ENCODE data around the gene ACP6. TPM values are rescaled to one million over a fixed set of nuclear protein-coding genes. Genes with fewer than 3 reads are reported as not detected.
A peak's percentile ranks its signal among the peaks of the same experiment; 100 is the strongest.

ACP6 gene
- total and polyA plus RNA-seq, 2 of the 13 experiments (the other 11 are each of a cell fraction or from before 2014, with no cell fraction given) = 18.1 to 33.7 TPM

GRCh38 chr1:147669469-147670318 is 630 bp downstream of the ACP6 start (continued):
- TF ChIP-seq ZBTB20 (CRISPR knock-in tag; IDR thresholded peaks at IDR 0.05; ENCODE audit: borderline replicate concordance, low read depth) (peak; percentile 9; the same call in 1 of the 2 replicates), ZNF570 (CRISPR knock-in tag; IDR thresholded peaks at IDR 0.05; ENCODE audit: borderline replicate concordance) (peak; percentile 49; the same call in 1 of the 2 replicates), ZNF562 (CRISPR knock-in tag; IDR thresholded peaks at IDR 0.05; ENCODE audit: borderline replicate concordance) (no peak), ZGPAT (CRISPR knock-in tag; IDR thresholded peaks at IDR 0.05) (peak; percentile 51; the same call in 1 of the 2 replicates), ZNF83 (CRISPR knock-in tag; IDR thresholded peaks at IDR 0.05; ENCODE audit: borderline replicate concordance) (peak; percentile 52; the same call in 1 of the 2 replicates), THAP7 (CRISPR knock-in tag; IDR thresholded peaks at IDR 0.05) (no peak), SETDB1 (CRISPR knock-in tag; IDR thresholded peaks at IDR 0.05; ENCODE audit: borderline replicate concordance) (no peak), MIER2 (CRISPR knock-in tag; IDR thresholded peaks at IDR 0.05) (no peak), DZIP1 (CRISPR knock-in tag; IDR thresholded peaks at IDR 0.05) (no peak), ZNF101 (CRISPR knock-in tag; IDR thresholded peaks at IDR 0.05; ENCODE audit: borderline replicate concordance, low read depth) (0 out of 2 replicates have a peak, but pooled peaks have one; percentile 34), PHB2 (IDR thresholded peaks at IDR 0.05; ENCODE audit: partially characterized antibody) (no peak), CEBPB (IDR thresholded peaks at IDR 0.05; ENCODE audit: borderline replicate concordance, low read depth, low read length) (no peak), SOX13 (IDR thresholded peaks at IDR 0.05) (no peak), SOX13 (CRISPR knock-in tag; conservative IDR thresholded peaks at IDR 0.05 in 1 of 2, IDR thresholded peaks at IDR 0.05 in 1 of 2) (0 out of 4 replicates have a peak, but pooled peaks of 1 of the 2 experiments have one; percentile 4), YY1 (IDR thresholded peaks at IDR 0.05; ENCODE audit: insufficient read depth, insufficient replicate concordance, low read depth, low read length) (no peak), ZNF350 (CRISPR knock-in tag; IDR thresholded peaks at IDR 0.05; ENCODE audit: borderline replicate concordance, low read depth) (no peak), RBM22 (optimal IDR thresholded peaks at IDR 0.05; ENCODE audit: low read length) (no peak), MIER3 (CRISPR knock-in tag; IDR thresholded peaks at IDR 0.05; ENCODE audit: borderline replicate concordance) (no peak), MAFG (CRISPR knock-in tag; IDR thresholded peaks at IDR 0.05) (no peak), HOXD1 (CRISPR knock-in tag; IDR thresholded peaks at IDR 0.05) (peak; percentile 47), POLR2G (IDR thresholded peaks at IDR 0.05; ENCODE audit: low read depth, low read length) (no peak), GRHL1 (CRISPR knock-in tag; conservative IDR thresholded peaks at IDR 0.05) (no peak)
